K562 (cell line): Measurements from ENCODE around the gene CENPC. TPM values are rescaled to one million over a fixed set of nuclear protein-coding genes. Genes with fewer than 3 reads are reported as not detected.

Source experiments
- ATAC-seq: fragments of 200-7000 bp; cut with Tn5 transposase; 3 replicates; pipeline ENCODE4 v1.9.1; 2020; ENCODE audit warnings: moderate library complexity
- BruUV-seq: library from RNA; stranded (reverse); fragments of 400-500 nt; replicated peaks from 2 replicates; lab custom pipeline; 2021; lab: Mats Ljungman, UMichigan
- CTCF ChIA-PET: fragments of 300-600 bp; formaldehyde crosslinking; extraction: SDS; loops from one replicate; lab custom pipeline; 2021; ENCODE audit warnings: low intra/inter-chr PET ratio; lab: Yijun Ruan, JAX
- POLR2A ChIA-PET: fragments of 300-600, 350-650 bp; sonication (Branson Sonifier 250); formaldehyde crosslinking; extraction: SDS; loops from one replicate; lab custom pipeline; 2021; ENCODE audit warnings: antibody characterized with exemption, inconsistent platforms; lab: Yijun Ruan, JAX
- DNase-seq, 4 experiments: peaks; one replicate each; pipeline versions ENCODE4 v3.0.0 to v3.0.0-alpha.2; 2011 to 2018; ENCODE audit warnings: low spot score in 3 of 4, mixed read lengths in 3 of 4; ENCODE audit errors: extremely low read depth in 1 of 4
- FAIRE-seq: peaks from 2 replicates; lab custom pipeline; 2011; peaks lifted over from hg19 to GRCh38; lab: Jason Lieb, UNC
- H2AFZ ChIP-seq: 2 replicates; pipeline ENCODE4 v1.6.0; 2011; ENCODE audit warnings: low read depth, low read length, control low read depth, inconsistent platforms
- H3K27ac ChIP-seq: fragments of 200-600 bp; 3 replicates; pipeline ENCODE4 v1.8.0; 2011; ENCODE audit warnings: low read depth, mild to moderate bottlenecking, control low read depth, inconsistent platforms, low read length, moderate library complexity, mixed read lengths; ENCODE audit errors: extremely low read depth
- H3K27me3 ChIP-seq, 2 experiments: fragments of 300-600 bp in 1 of 2; 2 replicates in 1 of 2; 3 replicates in 1 of 2; pipeline versions ENCODE4 v1.6.0 to v1.8.0; 2011; ENCODE audit warnings: inconsistent platforms in 2 of 2, low read length in 2 of 2, mild to moderate bottlenecking in 1 of 2, mixed read lengths in 1 of 2, moderate library complexity in 1 of 2; ENCODE audit not compliant: control insufficient read depth in 2 of 2, insufficient read depth in 2 of 2
- H3K36me3 ChIP-seq: fragments of 300-600 bp; 3 replicates; pipeline ENCODE4 v1.8.0; 2011; ENCODE audit warnings: mild to moderate bottlenecking, low read length, inconsistent platforms; ENCODE audit not compliant: control insufficient read depth, insufficient read depth
- H3K4me1 ChIP-seq, 2 experiments: fragments of 200-600 bp in 1 of 2; replicated peaks in 1 of 2; 2 replicates in 1 of 2; 3 replicates in 1 of 2; pipeline versions ENCODE4 v1.5.1 to v1.8.0; 2011; ENCODE audit warnings: inconsistent platforms in 2 of 2, low read length in 2 of 2, mild to moderate bottlenecking in 1 of 2, mixed read lengths in 1 of 2, moderate library complexity in 1 of 2; ENCODE audit not compliant: control insufficient read depth in 2 of 2, insufficient read depth in 2 of 2
- H3K4me2 ChIP-seq: 2 replicates; pipeline ENCODE4 v1.6.1; 2011; ENCODE audit warnings: low read length, control low read depth, inconsistent platforms, mixed read lengths; ENCODE audit not compliant: insufficient read depth
- H3K4me3 ChIP-seq: fragments of 200-600 bp; sonication (generic), shearing (Covaris generic); 2 replicates; pipeline ENCODE4 v1.5.1; 2016; ENCODE audit warnings: control low read depth, inconsistent platforms
- H3K79me2 ChIP-seq: fragments of 200-600 bp; 3 replicates; pipeline ENCODE4 v1.8.0; 2011; ENCODE audit warnings: low read length, inconsistent platforms; ENCODE audit not compliant: control insufficient read depth, insufficient read depth
- H3K9ac ChIP-seq, 2 experiments: 2 replicates each; pipeline versions ENCODE4 v1.6.0 to v1.6.1; 2011; ENCODE audit warnings: low read depth in 2 of 2, low read length in 2 of 2, control low read depth in 1 of 2, inconsistent platforms in 1 of 2, mild to moderate bottlenecking in 1 of 2, mixed read lengths in 1 of 2; ENCODE audit not compliant: insufficient read depth in 1 of 2
- H3K9me1 ChIP-seq: one replicate; pipeline ENCODE4 v1.6.0; 2011; ENCODE audit warnings: inconsistent platforms, mild to moderate bottlenecking, low read length, moderate library complexity; ENCODE audit not compliant: control insufficient read depth, insufficient read depth
- H3K9me3 ChIP-seq: replicated peaks from 2 replicates; pipeline ENCODE4 v1.5.1; 2011; ENCODE audit warnings: low read depth, low read length, inconsistent platforms; ENCODE audit not compliant: control insufficient read depth, insufficient read depth
- H4K20me1 ChIP-seq: replicated peaks from 2 replicates; pipeline ENCODE4 v1.6.1; 2011; ENCODE audit warnings: low read length, inconsistent platforms, mixed read lengths; ENCODE audit not compliant: control insufficient read depth, insufficient read depth
- ARID1B ChIP-seq: fragments of 450-650 bp; IDR thresholded peaks from 2 replicates; pipeline ENCODE4 v1.6.1; 2016; ENCODE audit warnings: antibody characterized with exemption, mild to moderate bottlenecking, inconsistent platforms
- HSF4 ChIP-seq: fragments of 250-450 bp; sonication (Bioruptor Pico); IDR thresholded peaks from 2 replicates; pipeline ENCODE4 v2.1.2; 2022; ENCODE audit warnings: mild to moderate bottlenecking, moderate library complexity, borderline replicate concordance
- IRF2 ChIP-seq: sonication (generic); formaldehyde crosslinking; IDR thresholded peaks from 2 replicates; pipeline ENCODE4 v1.8.1; 2022; ENCODE audit warnings: mild to moderate bottlenecking, missing genetic modification reagents
- MEF2A ChIP-seq: IDR thresholded peaks from 2 replicates; pipeline ENCODE4 v1.6.1; 2011; ENCODE audit warnings: low read depth, mild to moderate bottlenecking, low read length, moderate library complexity; ENCODE audit not compliant: control insufficient read depth
- PCBP1 ChIP-seq: fragments of 200-400 bp; formaldehyde crosslinking; IDR thresholded peaks from 2 replicates; pipeline ENCODE4 v1.6.1; 2018; ENCODE audit warnings: mild to moderate bottlenecking, low read depth, low read length; ENCODE audit not compliant: poor library complexity, severe bottlenecking
- PRPF4 ChIP-seq: fragments of 200-400 bp; formaldehyde crosslinking; IDR thresholded peaks from one replicate; pipeline ENCODE4 v1.6.1; 2017; ENCODE audit warnings: low read length, low read depth, mild to moderate bottlenecking; ENCODE audit not compliant: insufficient read depth, poor library complexity, severe bottlenecking
- RBFOX2 ChIP-seq: fragments of 200-400 bp; formaldehyde crosslinking; IDR thresholded peaks from 2 replicates; pipeline ENCODE4 v1.6.1; 2017; ENCODE audit warnings: low read depth, mild to moderate bottlenecking, low read length, moderate library complexity
- SMARCE1 ChIP-seq: fragments of 450-650 bp; IDR thresholded peaks from 2 replicates; pipeline ENCODE4 v1.7.1; 2016; ENCODE audit warnings: mild to moderate bottlenecking
- SPI1 ChIP-seq: IDR thresholded peaks from 2 replicates; pipeline ENCODE4 v1.6.1; 2011; ENCODE audit warnings: low read depth, low read length, control low read depth, borderline replicate concordance
- ZFP1 ChIP-seq: fragments of 450-650 bp; formaldehyde crosslinking; IDR thresholded peaks from 2 replicates; pipeline ENCODE4 v1.4.0; 2020; ENCODE audit warnings: mild to moderate bottlenecking, mixed read lengths
- ZNF124 ChIP-seq: sonication (generic); formaldehyde crosslinking; IDR thresholded peaks from 2 replicates; pipeline ENCODE4 v1.8.1; 2022; ENCODE audit warnings: missing genetic modification reagents
- ZNF175 ChIP-seq: fragments of 200-800 bp; sonication (Bioruptor generic); IDR thresholded peaks from 2 replicates; pipeline ENCODE4 v1.6.1; 2016; ENCODE audit warnings: low read depth, mild to moderate bottlenecking, missing genetic modification characterization, missing compliant biosample characterization
- ZNF41 ChIP-seq: fragments of 250-450 bp; sonication (Bioruptor Pico); conservative IDR thresholded peaks from 2 replicates; pipeline ENCODE4 v1.4.0; 2020; ENCODE audit warnings: mild to moderate bottlenecking
- ZNF75A ChIP-seq: fragments of 450-650 bp; formaldehyde crosslinking; IDR thresholded peaks from 2 replicates; pipeline ENCODE4 v1.4.0; 2020; ENCODE audit warnings: mild to moderate bottlenecking
- ZNF76 ChIP-seq: fragments of 250-450 bp; sonication (Bioruptor Pico); IDR thresholded peaks from 2 replicates; pipeline ENCODE4 v1.4.0; 2020; ENCODE audit warnings: mild to moderate bottlenecking, moderate library complexity, borderline replicate concordance
- ZNF785 ChIP-seq: fragments of 250-450 bp; sonication (Bioruptor Pico); IDR thresholded peaks from 2 replicates; pipeline ENCODE4 v1.4.0; 2020; ENCODE audit warnings: mild to moderate bottlenecking
- WGBS: fragments of 100-300 bp; shearing (Covaris generic); methylation state at CpG from one replicate; pipeline ENCODE4 v1.1.6; 2016; ENCODE audit warnings: low coverage, mixed read lengths; ENCODE audit not compliant: insufficient coverage; ENCODE audit errors: missing lambda C conversion rate; 5-methylcytosine and 5-hydroxymethylcytosine counted together
- in situ Hi-C: fragments of 300-500 bp; cut with MboI; formaldehyde crosslinking; loops from 4 replicates; pipeline ENCODE4 v1.15.0; 2018; ENCODE audit warnings: inconsistent platforms, mixed read lengths
- intact Hi-C: fragments of 100-400 bp; cut with micrococcal nuclease; formaldehyde crosslinking; loops from 2 replicates; pipeline ENCODE4 v1.14.2; 2022
- polyA plus RNA-seq, 8 experiments: library from polyadenylated mRNA; depleted of rRNA in 4 of 8; stranded (reverse) in 5 of 8; unstranded in 3 of 8; fragments of >200 nt; fragmentation: Nextera tagmentation in 2 of 8; fragmentation: Illumina TruSeq in 1 of 8; extraction: Ambion mirVana in 2 of 8; extraction: Trizol in 1 of 8; gene quantifications; 2 replicates each; pipeline versions ENCODE4 v1.2.1 to v1.2.3, GENCODE V29; 2011 to 2014; ENCODE audit warnings: inconsistent platforms in 1 of 8, missing spikeins in 1 of 8
- total RNA-seq, 7 experiments: library from RNA; depleted of rRNA in 6 of 7; stranded (reverse); fragments of >200 nt in 6 of 7; fragmentation: Illumina TruSeq in 2 of 7; extraction: Trizol in 2 of 7; gene quantifications; 2 replicates each; pipeline versions ENCODE4 v1.2.1 to v1.2.3, GENCODE V29; 2011 to 2021; ENCODE audit warnings: low replicate concordance in 1 of 7
- TF ChIP-seq, protein P1 (sequence below): fragments of 250-450 bp; sonication (Bioruptor Pico); IDR thresholded peaks from 2 replicates; pipeline ENCODE4 v1.4.0; 2020

Gene CENPC
- total and polyA plus RNA-seq, 9 of the 15 experiments (the other 6 are each of a cell fraction or from before 2014, with no cell fraction given): 18.1 to 48.5 (median 30.8) TPM

DNA sequence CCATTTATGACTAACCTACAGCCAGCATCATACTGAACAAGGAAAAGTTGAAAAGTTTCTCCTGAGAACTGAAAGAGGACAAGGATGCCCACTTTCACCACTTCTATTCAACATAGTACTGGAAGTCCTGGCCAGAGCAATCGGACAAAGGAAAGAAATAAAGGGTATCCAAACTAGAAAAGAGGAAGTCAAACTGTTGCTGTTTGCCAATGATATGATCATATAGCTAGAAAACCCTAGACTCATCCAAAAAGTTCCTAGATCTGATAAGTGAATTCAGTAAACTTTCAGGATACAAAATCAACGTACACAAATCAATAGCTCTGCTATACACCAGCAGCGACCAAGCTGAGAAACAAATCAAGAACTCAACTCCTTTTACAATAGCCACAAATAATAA lies 64.5 kb downstream of the CENPC start:
- H3K4me2 ChIP-seq: no peak overlapping the region
- FAIRE-seq (no peak), DNase-seq (no peak), ATAC-seq (no peak)
- no peak overlapping the region for H3K9ac ChIP-seq
- no TSS peak for BruUV-seq
- H3K27me3 ChIP-seq: no peaks in the 10 kb centered on the region
- H3K4me3 ChIP-seq: no peak overlapping the region
- in situ Hi-C loops: no loop called here
- no peaks in the 10 kb centered on the region for H3K9me1 ChIP-seq
- no peak overlapping the region for H3K27ac ChIP-seq
- 23% methylated on average over 3 of the region's 3 CpGs for WGBS
- intact Hi-C loops: no loop called here
- ChIA-PET CTCF (no interaction called here), POLR2A (interaction anchor here (1.2 kb wide), 1 partner anchor 16 kb away, joined by 3 read pairs; no protein-coding TSS in a partner anchor)
- peaks cover 69% of the 10 kb centered on the region; the same call in 2 of the 3 replicates for H3K36me3 ChIP-seq
- no peaks in the 10 kb centered on the region for H3K4me1 ChIP-seq
- 0 out of 2 replicates have a peak, but pooled peaks cover 2% of the 10 kb centered on the region for H3K9me3 ChIP-seq
- H3K79me2 ChIP-seq: peaks cover 39% of the 10 kb centered on the region
- H2AFZ ChIP-seq: no peak overlapping the region
- H4K20me1 ChIP-seq: no peaks in the 10 kb centered on the region
- no peak for TF ChIP-seq ZNF76 (CRISPR knock-in tag)
- TF ChIP-seq ZFP1 (CRISPR knock-in tag): no peak
- peak; percentile 92 for TF ChIP-seq SPI1
- no peak for TF ChIP-seq ZNF785 (CRISPR knock-in tag)
- TF ChIP-seq ARID1B: peak; percentile 32
- TF ChIP-seq ZNF175: peak; percentile 58; the same call in 1 of the 2 replicates
- peak; percentile 37; the same call in 1 of the 2 replicates for TF ChIP-seq SMARCE1

GRCh38 chr4:67475155-67475554 lies 70.1 kb downstream of the CENPC start:
- Histone ChIP-seq H3K27me3 (no peaks in the 10 kb centered on the region), H2AFZ (no peak overlapping the region), H3K4me2 (no peak overlapping the region), H3K9me3 (0 out of 2 replicates have a peak, but pooled peaks cover 2% of the 10 kb centered on the region), H3K4me3 (no peak overlapping the region), H3K36me3 (peaks cover 71% of the 10 kb centered on the region), H3K9ac (no peak overlapping the region), H3K79me2 (peaks cover 16% of the 10 kb centered on the region), H3K27ac (no peak overlapping the region), H4K20me1 (no peaks in the 10 kb centered on the region), H3K4me1 (no peaks in the 10 kb centered on the region), H3K9me1 (no peaks in the 10 kb centered on the region)
- BruUV-seq: no TSS peak
- ChIA-PET CTCF (no interaction called here), POLR2A (no interaction called here)
- in situ Hi-C loops: no loop called here
- FAIRE-seq (no peak), ATAC-seq (no peak), DNase-seq (no peak)
- intact Hi-C loops: no loop called here
- WGBS: 93% methylated on average over 4 of the region's 4 CpGs
- TF ChIP-seq, protein P1, sequence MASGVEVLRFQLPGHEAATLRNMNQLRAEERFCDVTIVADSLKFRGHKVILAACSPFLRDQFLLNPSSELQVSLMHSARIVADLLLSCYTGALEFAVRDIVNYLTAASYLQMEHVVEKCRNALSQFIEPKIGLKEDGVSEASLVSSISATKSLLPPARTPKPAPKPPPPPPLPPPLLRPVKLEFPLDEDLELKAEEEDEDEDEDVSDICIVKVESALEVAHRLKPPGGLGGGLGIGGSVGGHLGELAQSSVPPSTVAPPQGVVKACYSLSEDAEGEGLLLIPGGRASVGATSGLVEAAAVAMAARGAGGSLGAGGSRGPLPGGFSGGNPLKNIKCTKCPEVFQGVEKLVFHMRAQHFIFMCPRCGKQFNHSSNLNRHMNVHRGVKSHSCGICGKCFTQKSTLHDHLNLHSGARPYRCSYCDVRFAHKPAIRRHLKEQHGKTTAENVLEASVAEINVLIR (CRISPR knock-in tag): no peak
- TF ChIP-seq ZNF75A: no peak
- no peak for TF ChIP-seq PCBP1
- TF ChIP-seq ZNF41 (CRISPR knock-in tag): no peak
- no peak for TF ChIP-seq RBFOX2
- no peak for TF ChIP-seq ZNF124
- no peak for TF ChIP-seq IRF2 (CRISPR knock-in tag)
- no peak for TF ChIP-seq MEF2A
- TF ChIP-seq PRPF4: no peak
- TF ChIP-seq HSF4: no peak
